ENCODE data around the gene ANHX. TPM values are rescaled to one million over a fixed set of nuclear protein-coding genes. Genes with fewer than 3 reads are reported as not detected.

ANHX gene
- total RNA-seq, 2 donors from 2014 or later: not detected

- no peak for DNase-seq
- WGBS, 2 experiments (ENCODE audit: insufficient coverage in 1 of 2, insufficient read length in 1 of 2): 95% methylated on average over 31 to 44 of the region's 44 CpGs
- Mint-ChIP-seq H3K27me3 (ENCODE audit: insufficient read depth) (peaks cover 4% of the 10 kb centered on the region), H3K4me3 (no peak overlapping the region), H3K27ac (no peak overlapping the region), H3K36me3 (ENCODE audit: low read depth) (peaks cover 7% of the 10 kb centered on the region), H3K9me3 (peaks cover 78% of the 10 kb centered on the region), H3K4me1 (no peaks in the 10 kb centered on the region)
- no peaks in the 10 kb centered on the region for H3K4me1 ChIP-seq (ENCODE audit: control insufficient read depth, insufficient read depth, low read length)
- no peak overlapping the region for H3K9ac ChIP-seq (ENCODE audit: extremely low read depth, low read length, poor library complexity, severe bottlenecking)
- no peaks in the 10 kb centered on the region for H3K36me3 ChIP-seq (ENCODE audit: control insufficient read depth, insufficient read depth, low read length)
- no peak overlapping the region for H3K27ac ChIP-seq (ENCODE audit: low read depth, low read length)
- TF ChIP-seq CTCF (conservative IDR thresholded peaks at IDR 0.05): no peak
- H3K9me3 ChIP-seq (ENCODE audit: control insufficient read depth, low read length): peaks cover 47% of the 10 kb centered on the region
- H3K27me3 ChIP-seq (ENCODE audit: control insufficient read depth, insufficient read depth, low read length, poor library complexity, severe bottlenecking): no peaks in the 10 kb centered on the region
- H3K4me3 ChIP-seq (ENCODE audit: low read length): no peak overlapping the region
Observed at GRCh38 chr12:133236144-133236543, 467 bp upstream of the ANHX start.

DNA sequence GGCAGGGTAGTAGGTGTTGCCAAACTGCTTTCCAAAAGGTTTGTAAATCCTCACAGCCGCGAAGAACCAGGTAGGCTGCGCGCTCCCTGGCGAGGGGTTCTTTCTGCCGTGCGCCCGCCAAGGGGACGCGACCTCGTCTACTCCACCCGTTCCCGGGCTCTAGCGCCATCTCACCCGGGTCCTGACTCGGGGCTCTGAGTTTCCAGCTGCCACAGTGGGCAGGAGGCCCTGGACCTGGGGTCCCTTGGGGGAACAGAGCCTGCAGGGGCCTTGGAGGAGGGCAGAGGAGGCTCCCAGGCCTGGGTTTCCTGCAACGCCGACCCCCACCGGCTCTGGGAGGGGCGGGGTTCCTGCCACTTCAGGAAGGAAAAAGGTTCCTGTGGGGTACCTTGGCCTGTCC lies 706 bp downstream of the ANHX start:
- H3K27me3 Mint-ChIP-seq (ENCODE audit: insufficient read depth): peaks cover 4% of the 10 kb centered on the region
- TF ChIP-seq CTCF (conservative IDR thresholded peaks at IDR 0.05): no peak
- 86 to 89% methylated on average over 14 to 20 of the region's 20 CpGs for WGBS, 2 experiments (ENCODE audit: insufficient coverage in 1 of 2, insufficient read length in 1 of 2)
- H3K36me3 ChIP-seq (ENCODE audit: control insufficient read depth, insufficient read depth, low read length): no peaks in the 10 kb centered on the region
- H3K4me1 ChIP-seq (ENCODE audit: control insufficient read depth, insufficient read depth, low read length): no peaks in the 10 kb centered on the region
- no peaks in the 10 kb centered on the region for H3K4me1 Mint-ChIP-seq
- H3K36me3 Mint-ChIP-seq (ENCODE audit: low read depth): peaks cover 3% of the 10 kb centered on the region
- no peak overlapping the region for H3K4me3 ChIP-seq (ENCODE audit: low read length)
- DNase-seq: no peak
- peaks cover 46% of the 10 kb centered on the region for H3K9me3 ChIP-seq (ENCODE audit: control insufficient read depth, low read length)
- H3K27ac Mint-ChIP-seq: no peak overlapping the region
- H3K27ac ChIP-seq (ENCODE audit: low read depth, low read length): no peak overlapping the region
- no peak overlapping the region for H3K4me3 Mint-ChIP-seq
- no peaks in the 10 kb centered on the region for H3K27me3 ChIP-seq (ENCODE audit: control insufficient read depth, insufficient read depth, low read length, poor library complexity, severe bottlenecking)
- H3K9me3 Mint-ChIP-seq: peaks cover 78% of the 10 kb centered on the region
- no peak overlapping the region for H3K9ac ChIP-seq (ENCODE audit: extremely low read depth, low read length, poor library complexity, severe bottlenecking)

DNA sequence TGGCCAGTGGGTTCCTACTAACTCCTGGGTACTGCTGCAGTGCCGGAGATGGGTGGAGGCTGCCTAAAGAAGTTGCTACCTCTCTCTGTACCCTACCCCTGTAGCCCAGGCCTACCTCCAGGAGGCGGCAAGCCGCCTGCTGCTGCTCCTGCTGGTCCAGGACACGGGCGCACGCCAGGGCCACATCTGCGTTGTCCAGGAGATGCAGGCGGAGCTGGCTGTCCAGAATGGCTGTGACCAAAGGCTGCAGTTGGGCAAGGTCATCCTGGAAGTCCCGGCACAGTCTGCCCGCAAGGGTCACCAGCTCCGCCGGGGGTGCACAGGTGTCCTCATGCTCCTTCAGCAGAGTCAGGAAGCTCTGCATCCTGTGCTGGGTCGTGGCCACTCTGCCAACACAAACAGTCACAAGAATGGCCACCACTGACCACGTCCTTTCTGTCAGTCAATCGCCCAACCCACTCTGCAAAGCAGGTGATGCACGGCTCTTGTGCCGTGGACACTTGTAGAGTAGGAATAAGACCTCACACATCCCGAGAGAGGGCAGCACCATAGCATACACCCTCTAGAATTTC lies 1.6 kb downstream of the ANHX start:
- no peak overlapping the region for H3K4me3 Mint-ChIP-seq
- peaks cover 4% of the 10 kb centered on the region for H3K27me3 Mint-ChIP-seq (ENCODE audit: insufficient read depth)
- no peak for DNase-seq
- Histone ChIP-seq H3K9me3 (ENCODE audit: control insufficient read depth, low read length) (peaks cover 55% of the 10 kb centered on the region), H3K27me3 (ENCODE audit: control insufficient read depth, insufficient read depth, low read length, poor library complexity, severe bottlenecking) (no peaks in the 10 kb centered on the region), H3K36me3 (ENCODE audit: control insufficient read depth, insufficient read depth, low read length) (no peaks in the 10 kb centered on the region), H3K4me1 (ENCODE audit: control insufficient read depth, insufficient read depth, low read length) (no peaks in the 10 kb centered on the region), H3K4me3 (ENCODE audit: low read length) (no peak overlapping the region), H3K27ac (ENCODE audit: low read depth, low read length) (no peak overlapping the region), H3K9ac (ENCODE audit: extremely low read depth, low read length, poor library complexity, severe bottlenecking) (no peak overlapping the region)
- H3K9me3 Mint-ChIP-seq: peaks cover 78% of the 10 kb centered on the region
- H3K36me3 Mint-ChIP-seq (ENCODE audit: low read depth): peaks cover 3% of the 10 kb centered on the region
- no peak overlapping the region for H3K27ac Mint-ChIP-seq
- 78 to 80% methylated on average over 12 to 18 of the region's 18 CpGs for WGBS, 2 experiments (ENCODE audit: insufficient coverage in 1 of 2, insufficient read length in 1 of 2)
- no peaks in the 10 kb centered on the region for H3K4me1 Mint-ChIP-seq
- no peak for TF ChIP-seq CTCF (conservative IDR thresholded peaks at IDR 0.05)

Measured in endodermal cell (in vitro differentiated cells).